Body of pancreas (tissue), 4 donors: ENCODE results near the gene PTPRN. TPM values are rescaled to one million over a fixed set of nuclear protein-coding genes. Genes with fewer than 3 reads are reported as not detected.
A peak's percentile ranks its signal among the peaks of the same experiment; 100 is the strongest.

Source experiments
- ATAC-seq: fragments of 150-250 bp; one replicate; pipeline ENCODE4 v1.9.1; 2016
- DNase-seq, 4 donors: peaks; one replicate each; pipeline ENCODE4 v3.0.0-alpha.2; 2019
- H3K27ac ChIP-seq, 4 donors: fragments of 200-600 bp; sonication (generic); 1 replicate in 3 of 4; 2 replicates in 1 of 4; pipeline versions ENCODE4 v1.5.1 to v1.6.1; 2016 to 2019; ENCODE audit warnings: mild to moderate bottlenecking in 1 of 4, mixed read lengths in 1 of 4, moderate library complexity in 1 of 4
- H3K27me3 ChIP-seq, 2 donors: fragments of 200-600 bp; sonication (generic); one replicate each; pipeline ENCODE4 v1.6.0; 2016; ENCODE audit warnings: mild to moderate bottlenecking in 1 of 2
- H3K36me3 ChIP-seq, 2 donors: fragments of 200-600 bp; sonication (generic); replicated peaks in 1 of 2; 2 replicates each; pipeline ENCODE4 v1.5.1; 2016; ENCODE audit warnings: low read depth in 2 of 2; ENCODE audit not compliant: insufficient read depth in 1 of 2
- H3K4me1 ChIP-seq: fragments of 200-600 bp; sonication (generic); one replicate; pipeline ENCODE4 v1.6.0; 2016
- H3K4me3 ChIP-seq, 2 donors: fragments of 200-600 bp; sonication (generic); 1 replicate in 1 of 2; 2 replicates in 1 of 2; pipeline ENCODE4 v1.5.1; 2016 to 2019
- H3K9me3 ChIP-seq, 3 donors: fragments of 200-600 bp; sonication (generic); 1 replicate in 2 of 3; 2 replicates in 1 of 3; pipeline ENCODE4 v1.5.1; 2016
- POLR2A ChIP-seq, 3 donors: fragments of 450-650 bp; IDR thresholded peaks; one replicate each; pipeline ENCODE4 v1.6.1; 2016; ENCODE audit warnings: antibody characterized with exemption in 3 of 3, mild to moderate bottlenecking in 2 of 3
- WGBS, 2 donors: methylation state at CpG; one replicate each; pipeline ENCODE4 v1.1.5; 2017; 5-methylcytosine and 5-hydroxymethylcytosine counted together
- intact Hi-C: fragments of 100-400 bp; cut with DNase I; formaldehyde crosslinking; loops from one replicate; pipeline ENCODE4 v1.15.1; 2023
- total RNA-seq, 2 donors: library from RNA; depleted of rRNA; stranded (reverse); fragments of >200 nt; gene quantifications; one replicate each; pipeline ENCODE4 v1.1.0, GENCODE V29; 2016
- TF ChIP-seq, protein P1 (sequence below), 7 experiments: fragments of 450-650 bp in 4 of 7; fragments of 200-600 bp in 3 of 7; sonication (generic) in 3 of 7; IDR thresholded peaks; one replicate each; pipeline ENCODE4 v1.5.1; 2016 to 2019; ENCODE audit warnings: antibody characterized with exemption in 7 of 7

PTPRN gene
- total RNA-seq, 2 donors from 2014 or later: 18.7 to 19.8 TPM

DNA sequence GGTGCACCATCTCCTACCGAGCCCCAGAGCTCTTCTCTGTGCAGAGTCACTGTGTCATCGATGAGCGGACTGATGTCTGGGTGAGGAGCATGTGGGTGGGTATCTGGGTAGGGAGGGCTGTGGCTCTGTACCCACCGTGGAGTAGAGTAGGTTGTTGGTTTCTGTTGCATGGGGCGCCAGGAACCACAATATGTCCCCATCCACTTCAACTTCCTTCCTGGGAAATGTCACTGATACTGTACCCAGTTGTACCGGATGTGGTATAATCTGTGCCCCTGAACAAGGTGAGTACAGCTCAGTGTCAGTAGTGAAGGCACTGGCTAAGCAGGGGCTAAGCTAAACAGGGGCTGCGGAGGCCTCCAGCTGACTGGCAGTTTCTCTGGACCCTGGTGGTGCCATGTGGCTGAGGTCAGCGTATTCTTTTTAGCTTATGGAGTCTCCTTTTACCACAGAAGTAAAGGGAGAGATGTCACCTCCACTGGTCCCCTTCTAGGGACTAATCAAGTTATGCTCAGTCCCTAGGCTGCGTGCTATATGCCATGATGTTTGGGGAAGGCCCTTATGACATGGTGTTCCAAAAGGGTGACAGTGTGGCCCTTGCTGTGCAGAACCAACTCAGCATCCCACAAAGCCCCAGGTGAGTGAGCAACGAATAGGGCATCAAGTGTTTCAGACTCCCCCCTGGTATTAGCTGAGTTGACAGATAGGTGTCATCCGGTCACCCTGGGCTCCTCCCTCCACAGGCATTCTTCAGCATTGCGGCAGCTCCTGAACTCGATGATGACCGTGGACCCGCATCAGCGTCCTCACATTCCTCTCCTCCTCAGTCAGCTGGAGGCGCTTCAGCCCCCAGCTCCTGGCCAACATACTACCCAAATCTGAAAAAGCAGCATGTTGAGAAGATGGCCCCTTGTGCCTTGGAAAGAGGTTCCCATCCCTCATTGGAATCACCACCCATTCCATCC, 61.2 kb downstream of the PTPRN start:
- H3K4me3 ChIP-seq: no peak overlapping the region
- H3K36me3 ChIP-seq: peaks cover 0 to 2% of the 10 kb centered on the region in 2 donors
- WGBS, 2 donors: 85 to 89% methylated on average over 12 to 17 of the region's 17 CpGs
- no peaks in the 10 kb centered on the region for H3K27me3 ChIP-seq
- peaks cover 80% of the 10 kb centered on the region for H3K4me1 ChIP-seq
- H3K27ac ChIP-seq: peak overlapping the region; percentile 80 to 96 (median 94)
- TF ChIP-seq, protein P1, sequence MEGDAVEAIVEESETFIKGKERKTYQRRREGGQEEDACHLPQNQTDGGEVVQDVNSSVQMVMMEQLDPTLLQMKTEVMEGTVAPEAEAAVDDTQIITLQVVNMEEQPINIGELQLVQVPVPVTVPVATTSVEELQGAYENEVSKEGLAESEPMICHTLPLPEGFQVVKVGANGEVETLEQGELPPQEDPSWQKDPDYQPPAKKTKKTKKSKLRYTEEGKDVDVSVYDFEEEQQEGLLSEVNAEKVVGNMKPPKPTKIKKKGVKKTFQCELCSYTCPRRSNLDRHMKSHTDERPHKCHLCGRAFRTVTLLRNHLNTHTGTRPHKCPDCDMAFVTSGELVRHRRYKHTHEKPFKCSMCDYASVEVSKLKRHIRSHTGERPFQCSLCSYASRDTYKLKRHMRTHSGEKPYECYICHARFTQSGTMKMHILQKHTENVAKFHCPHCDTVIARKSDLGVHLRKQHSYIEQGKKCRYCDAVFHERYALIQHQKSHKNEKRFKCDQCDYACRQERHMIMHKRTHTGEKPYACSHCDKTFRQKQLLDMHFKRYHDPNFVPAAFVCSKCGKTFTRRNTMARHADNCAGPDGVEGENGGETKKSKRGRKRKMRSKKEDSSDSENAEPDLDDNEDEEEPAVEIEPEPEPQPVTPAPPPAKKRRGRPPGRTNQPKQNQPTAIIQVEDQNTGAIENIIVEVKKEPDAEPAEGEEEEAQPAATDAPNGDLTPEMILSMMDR (IDR thresholded peaks at IDR 0.05): no peak
- ATAC-seq (no peak), DNase-seq (peak in 1 of 4 donors; percentile 32)
- intact Hi-C loops: no loop called here
- no peaks in the 10 kb centered on the region for H3K9me3 ChIP-seq

DNA sequence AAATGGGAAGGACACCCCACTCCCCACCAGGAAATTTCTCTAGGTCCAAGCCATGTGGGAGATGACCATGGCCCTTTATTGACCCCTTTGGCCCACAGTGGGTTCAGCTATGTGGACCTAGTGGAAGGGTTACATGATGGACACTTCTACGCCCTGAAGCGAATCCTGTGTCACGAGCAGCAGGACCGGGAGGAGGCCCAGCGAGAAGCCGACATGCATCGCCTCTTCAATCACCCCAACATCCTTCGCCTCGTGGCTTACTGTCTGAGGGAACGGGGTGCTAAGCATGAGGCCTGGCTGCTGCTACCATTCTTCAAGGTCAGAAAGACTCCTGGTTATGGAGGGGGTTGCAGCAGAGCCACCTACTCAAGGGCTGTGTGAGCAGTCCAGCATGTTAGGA, 62.6 kb downstream of the PTPRN start:
- intact Hi-C loops: no loop called here
- peak overlapping the region in 2 of 4 donors; percentile 93 to 96 for H3K27ac ChIP-seq

DNA sequence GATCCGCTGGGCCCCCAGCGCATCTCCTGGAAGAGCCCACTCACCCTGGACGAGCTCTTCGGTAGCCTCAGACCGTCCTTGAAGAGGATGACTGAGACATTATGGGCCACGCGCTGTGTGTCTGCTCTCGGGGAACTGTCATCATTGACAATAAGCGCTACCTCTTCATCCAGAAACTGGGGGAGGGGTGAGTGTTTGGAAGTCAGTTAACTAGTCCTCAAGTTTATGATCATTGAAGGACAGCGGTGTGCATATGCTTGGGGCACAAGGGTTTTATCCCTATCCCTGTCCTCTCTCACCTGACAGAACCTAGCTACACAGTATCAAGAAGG, 63.3 kb downstream of the PTPRN start:
- H3K27me3 ChIP-seq: no peaks in the 10 kb centered on the region
- peaks cover 0 to 2% of the 10 kb centered on the region in 2 donors for H3K36me3 ChIP-seq
- no peak for ATAC-seq
- peaks cover 61% of the 10 kb centered on the region for H3K4me1 ChIP-seq
- no peaks in the 10 kb centered on the region for H3K9me3 ChIP-seq
- 6 to 12% methylated on average over 10 of the region's 10 CpGs for WGBS, 2 donors
- H3K4me3 ChIP-seq: peak overlapping the region; percentile 62 to 78
- TF ChIP-seq, protein P1 (IDR thresholded peaks at IDR 0.05): no peak
- no peak for TF ChIP-seq POLR2A (IDR thresholded peaks at IDR 0.05)
- DNase-seq: no peak
- intact Hi-C loops: no loop called here
- H3K27ac ChIP-seq: peak overlapping the region; percentile 76 to 96 (median 86)

More for the DNA sequence above, 62.6 kb downstream of the PTPRN start:
- ATAC-seq: no peak
- Histone ChIP-seq H3K4me1 (peaks cover 67% of the 10 kb centered on the region), H3K4me3 (no peak overlapping the region), H3K36me3 (peaks cover 0 to 2% of the 10 kb centered on the region in 2 donors), H3K9me3 (no peaks in the 10 kb centered on the region), H3K27me3 (no peaks in the 10 kb centered on the region)
- no peak for TF ChIP-seq POLR2A (IDR thresholded peaks at IDR 0.05)
- TF ChIP-seq, protein P1 (IDR thresholded peaks at IDR 0.05): no peak
- WGBS, 2 donors: 65 to 85% methylated on average over 3 to 10 of the region's 10 CpGs
- DNase-seq: no peak

DNA sequence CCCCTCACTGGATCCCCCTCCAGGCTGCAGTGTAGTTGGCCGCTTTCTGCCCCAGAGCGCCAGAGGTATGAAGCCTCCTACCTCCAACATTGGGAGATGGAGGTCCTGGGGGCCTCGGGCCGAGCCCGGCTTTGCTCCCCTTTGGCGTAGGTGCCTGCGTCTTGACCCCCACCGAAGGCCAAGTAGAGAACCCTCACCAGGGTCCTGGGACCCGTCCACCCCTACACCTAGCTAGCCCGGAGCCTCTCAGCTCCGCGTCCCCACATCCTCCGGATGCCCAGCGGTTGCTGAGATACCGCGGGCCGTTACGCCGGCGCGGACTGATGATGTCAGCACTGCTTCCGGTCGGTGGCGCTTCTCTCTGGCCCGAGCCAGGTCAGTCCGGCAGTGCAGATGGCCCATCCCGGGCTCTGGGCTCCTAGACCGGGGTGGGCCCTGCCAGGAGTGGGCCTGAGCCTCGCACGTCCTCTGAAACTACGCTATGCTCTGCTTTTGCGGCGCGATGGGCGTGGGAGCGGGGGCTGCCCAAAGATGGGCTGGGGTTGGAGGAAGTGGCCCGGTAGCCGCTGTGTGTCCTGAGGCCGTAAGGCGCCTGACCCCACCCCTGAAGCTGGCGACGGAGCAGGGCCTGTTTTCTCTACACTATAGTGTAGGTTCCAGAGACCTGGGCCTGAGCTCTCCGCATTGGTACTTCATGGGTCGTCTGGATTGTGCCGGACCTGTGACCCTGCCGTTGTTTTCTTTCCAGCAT, 63.9 kb downstream of the PTPRN start, which contains the start of the genes GLB1L and STK16:
Gene GLB1L, minus strand, starts transcription at position 297 of the 751 bp plus-strand sequence. CDS start 1,871 bp downstream, outside the sequence.
Gene STK16, plus strand, starts transcription at position 332 of the 751 bp plus-strand sequence. CDS start 521 bp downstream, outside the sequence.
- Histone ChIP-seq H3K27me3 (no peaks in the 10 kb centered on the region), H3K9me3 (no peaks in the 10 kb centered on the region), H3K4me1 (peaks cover 56% of the 10 kb centered on the region), H3K36me3 (no peaks in the 10 kb centered on the region), H3K4me3 (peak within 1 kb of the TSS; percentile 62 to 78), H3K27ac (peak within 1 kb of the TSS; percentile 76 to 96 (median 86))
- TF ChIP-seq, protein P1 (IDR thresholded peaks at IDR 0.05): no peak
- peak; percentile 54 to 91 (median 88) for TF ChIP-seq POLR2A (IDR thresholded peaks at IDR 0.05)
- intact Hi-C loops: no loop called here
- 0% methylated on average over 10 to 44 of the region's 46 CpGs for whole genome bisulfite sequencing, 2 donors
- peak; percentile 94 to 95 (median 95) for DNase-seq
- ATAC-seq: peak; percentile 82
